Inflammatory macrophage treated with lipopolysaccharide for 4 hours (primary cell): ENCODE data around the gene RAPSN.
A peak's percentile ranks its signal among the peaks of the same experiment; 100 is the strongest.

Source experiments
- DNase-seq: peaks from one replicate; pipeline ENCODE4 v3.0.0-alpha.2; 2020

The RAPSN gene

DNA sequence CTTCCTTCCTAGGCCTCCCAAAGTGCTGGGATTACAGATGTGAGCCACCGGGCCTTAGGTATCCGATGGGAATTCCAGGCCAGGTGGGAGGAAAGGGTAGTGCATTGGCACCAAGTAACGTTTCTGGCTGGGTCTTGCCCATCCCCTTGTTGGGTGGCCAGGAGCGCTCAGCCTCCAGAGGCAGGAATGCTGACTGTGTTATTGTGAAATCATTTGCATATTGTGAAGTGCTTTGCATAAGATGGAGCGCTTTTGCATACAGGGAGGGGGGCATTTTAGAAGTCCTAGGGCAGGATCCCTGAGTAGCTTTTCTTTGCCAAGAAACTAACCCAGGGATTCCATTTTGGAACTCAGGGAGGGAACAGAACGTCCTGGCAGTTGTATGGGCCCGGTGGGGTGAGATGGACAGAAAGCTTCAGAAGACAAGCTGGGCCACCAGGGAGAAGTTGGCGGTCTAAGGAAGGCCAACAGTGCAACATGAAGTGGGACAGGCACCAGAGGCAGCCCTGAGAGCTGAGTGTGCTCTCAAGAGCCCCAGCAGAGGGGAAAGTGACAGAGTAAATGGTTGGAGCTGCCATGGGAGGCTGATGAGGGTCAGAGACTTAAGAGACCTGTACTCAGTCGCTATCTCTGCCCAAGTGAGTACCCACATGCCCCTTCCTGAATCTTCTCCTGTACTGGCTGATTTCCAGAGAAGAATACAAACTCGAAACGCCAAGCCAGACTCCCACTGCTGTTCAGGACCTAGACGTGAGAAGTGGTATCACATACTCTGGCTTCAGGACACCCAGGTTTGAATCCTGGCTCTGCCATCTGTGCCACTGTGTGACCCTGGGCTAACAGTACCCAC is 41.8 kb downstream of the RAPSN start:
- peak; percentile 91 for DNase-seq

DNA sequence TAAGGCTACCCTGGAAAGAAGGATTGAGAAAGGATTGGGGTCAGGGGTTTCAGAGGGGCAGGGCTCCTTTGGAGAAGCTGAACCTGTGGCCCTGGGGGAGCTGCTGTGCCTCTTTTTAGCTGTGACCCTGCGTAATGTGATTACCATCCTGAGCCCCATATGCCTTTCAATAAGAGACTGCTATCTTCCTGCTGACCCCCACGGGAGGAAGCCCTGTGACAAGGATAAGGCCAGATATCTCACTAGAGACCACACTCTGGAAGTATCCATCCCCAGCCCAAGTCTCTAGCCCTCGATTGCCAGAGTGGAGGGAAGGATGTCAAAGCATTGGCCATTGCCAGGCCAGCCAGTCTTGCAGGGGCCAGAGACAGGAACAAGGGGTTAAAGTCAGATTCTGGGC is 45.4 kb downstream of the RAPSN start:
- no peak for DNase-seq

DNA sequence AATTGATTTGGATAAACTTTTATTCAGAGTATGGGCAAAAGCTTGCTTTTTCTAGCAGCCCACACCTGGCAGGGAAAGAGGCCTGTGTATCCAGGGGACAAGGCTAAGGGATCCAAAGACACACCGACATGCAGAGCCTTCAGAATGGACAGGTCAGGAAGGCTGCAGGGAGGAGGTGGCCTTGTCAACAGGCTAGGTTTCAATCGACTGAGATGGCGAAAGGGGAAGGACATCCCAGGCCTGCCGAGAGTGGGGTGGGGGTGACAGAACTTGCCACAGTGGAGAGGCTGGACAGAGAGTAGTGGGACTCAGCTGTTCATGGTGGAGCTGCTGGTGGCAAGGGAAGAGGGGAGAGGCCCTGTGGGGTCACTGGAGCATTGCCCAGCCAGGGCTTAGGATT is 45.8 kb downstream of the RAPSN start:
- DNase-seq: no peak

DNA sequence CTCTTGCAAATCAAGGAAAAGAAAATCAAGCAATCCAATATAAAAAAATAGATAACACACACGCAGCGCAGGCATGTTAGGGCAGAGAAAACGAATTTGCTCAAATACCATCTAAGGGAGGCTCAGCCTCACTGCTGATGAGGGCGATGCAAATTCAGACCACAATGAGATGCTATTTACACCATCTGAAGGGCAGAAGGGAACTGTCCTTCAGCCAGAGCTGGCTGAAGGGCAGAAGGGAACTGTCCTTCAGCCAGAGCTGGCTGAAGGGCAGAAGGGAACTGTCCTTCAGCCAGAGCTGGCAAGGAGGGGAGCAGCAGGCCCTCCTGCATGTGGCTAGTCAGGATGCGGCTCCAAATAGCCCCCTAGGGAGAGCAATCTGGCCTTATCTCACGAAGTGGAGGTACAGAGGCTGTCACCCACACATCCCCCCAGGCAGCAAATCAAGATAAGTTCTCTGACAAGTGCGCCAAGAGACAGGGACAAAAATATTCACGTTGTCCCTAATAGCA is 48.1 kb downstream of the RAPSN start:
- no peak for DNase-seq

DNA sequence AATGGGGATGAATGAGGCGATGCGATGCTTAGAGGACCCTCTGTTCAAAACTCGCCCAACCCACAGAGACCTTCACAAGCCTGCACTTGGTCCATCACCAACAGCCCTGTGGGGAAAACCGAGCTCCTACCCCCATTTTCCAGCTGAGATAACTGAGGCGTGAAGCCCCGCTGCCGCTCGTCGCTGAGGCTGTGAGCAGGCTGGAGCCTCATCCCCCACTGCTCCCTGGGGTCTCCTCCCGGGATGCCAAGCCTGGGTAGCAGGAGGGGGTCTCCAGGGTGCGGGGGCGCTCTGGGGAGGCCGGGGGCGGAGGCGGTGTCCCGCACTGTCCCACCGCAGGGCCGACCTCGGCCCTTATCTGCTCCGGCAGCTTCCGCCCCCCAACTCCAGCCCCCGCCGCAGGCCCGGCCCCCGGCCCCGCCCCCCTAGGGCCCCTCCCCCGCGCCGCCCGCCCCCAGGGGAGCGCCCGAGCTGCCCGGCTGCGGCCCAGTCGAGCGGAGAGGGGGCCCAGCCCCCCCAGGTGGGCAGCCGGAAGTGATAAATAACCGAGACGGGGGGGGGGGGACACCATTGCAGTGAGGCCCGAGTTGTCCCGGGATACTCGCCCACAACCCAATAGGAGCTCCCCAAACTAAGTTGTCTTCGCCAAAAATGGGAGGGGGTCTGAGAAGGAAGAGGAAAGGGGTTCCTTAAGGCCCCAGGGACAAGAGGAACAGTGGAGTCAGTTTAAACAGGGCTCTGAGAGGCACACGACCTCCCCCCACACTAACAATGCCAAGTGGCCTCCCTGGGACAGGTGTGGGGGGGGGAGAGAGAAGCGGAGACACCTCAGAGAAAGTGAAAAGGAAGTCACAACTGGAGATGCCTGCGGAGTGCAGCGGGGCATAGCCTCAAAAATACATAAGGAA is 48.8 kb downstream of the RAPSN start:
- DNase-seq: no peak

DNA sequence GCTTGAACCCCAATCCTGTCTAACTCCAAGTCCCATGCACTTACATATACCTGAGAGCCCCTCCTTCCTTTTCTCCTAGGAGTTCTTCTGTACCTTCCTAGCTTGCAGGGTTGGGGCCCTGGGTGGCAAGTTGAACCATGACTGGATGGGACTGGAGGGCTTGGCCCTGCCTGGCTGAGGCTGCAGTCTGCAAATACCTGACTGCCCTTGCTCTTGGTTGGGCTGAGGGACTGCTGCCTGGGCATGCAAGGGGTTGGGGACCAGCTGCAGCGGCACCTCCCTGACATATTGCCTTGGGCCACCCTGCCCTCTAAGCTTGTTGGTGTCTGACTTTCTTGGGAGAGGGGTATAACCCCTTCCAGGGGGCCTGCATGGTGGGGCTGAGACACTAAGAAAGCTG is 50.4 kb downstream of the RAPSN start:
- no peak for DNase-seq

DNA sequence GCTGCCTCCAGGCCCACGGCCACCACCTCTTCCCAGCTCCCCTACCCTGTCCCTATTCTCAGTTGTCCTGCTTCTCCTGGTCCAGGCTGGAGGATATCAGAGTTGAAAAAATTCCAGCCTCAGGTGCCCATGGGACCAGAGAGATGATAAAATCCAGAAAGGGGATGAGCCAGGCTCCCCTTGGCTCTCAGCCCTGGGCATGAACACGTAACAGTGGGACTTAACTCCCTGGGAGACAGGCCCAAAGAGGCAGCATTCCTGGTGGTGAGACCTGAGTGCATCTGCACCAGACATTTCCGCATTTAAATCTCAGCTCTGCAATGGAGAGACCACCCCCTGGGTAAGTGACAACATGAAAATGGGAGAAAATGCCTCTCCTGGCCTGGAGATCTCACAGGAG is 50.9 kb downstream of the RAPSN start:
- no peak for DNase-seq

DNA sequence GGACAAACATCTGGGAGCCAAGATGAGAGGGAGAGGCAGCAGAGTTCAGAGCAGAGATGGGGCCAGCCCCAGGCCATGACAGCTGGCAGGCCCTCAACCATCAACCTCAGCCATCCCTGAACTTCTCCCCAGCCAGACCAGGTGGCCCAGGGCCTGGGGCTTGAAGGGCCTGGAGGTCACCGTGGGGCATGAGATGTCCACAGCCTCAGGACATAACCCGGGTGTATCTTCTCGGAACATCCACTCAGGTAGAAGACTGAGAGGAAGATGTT is 53.0 kb downstream of the RAPSN start:
- no peak for DNase-seq

DNA sequence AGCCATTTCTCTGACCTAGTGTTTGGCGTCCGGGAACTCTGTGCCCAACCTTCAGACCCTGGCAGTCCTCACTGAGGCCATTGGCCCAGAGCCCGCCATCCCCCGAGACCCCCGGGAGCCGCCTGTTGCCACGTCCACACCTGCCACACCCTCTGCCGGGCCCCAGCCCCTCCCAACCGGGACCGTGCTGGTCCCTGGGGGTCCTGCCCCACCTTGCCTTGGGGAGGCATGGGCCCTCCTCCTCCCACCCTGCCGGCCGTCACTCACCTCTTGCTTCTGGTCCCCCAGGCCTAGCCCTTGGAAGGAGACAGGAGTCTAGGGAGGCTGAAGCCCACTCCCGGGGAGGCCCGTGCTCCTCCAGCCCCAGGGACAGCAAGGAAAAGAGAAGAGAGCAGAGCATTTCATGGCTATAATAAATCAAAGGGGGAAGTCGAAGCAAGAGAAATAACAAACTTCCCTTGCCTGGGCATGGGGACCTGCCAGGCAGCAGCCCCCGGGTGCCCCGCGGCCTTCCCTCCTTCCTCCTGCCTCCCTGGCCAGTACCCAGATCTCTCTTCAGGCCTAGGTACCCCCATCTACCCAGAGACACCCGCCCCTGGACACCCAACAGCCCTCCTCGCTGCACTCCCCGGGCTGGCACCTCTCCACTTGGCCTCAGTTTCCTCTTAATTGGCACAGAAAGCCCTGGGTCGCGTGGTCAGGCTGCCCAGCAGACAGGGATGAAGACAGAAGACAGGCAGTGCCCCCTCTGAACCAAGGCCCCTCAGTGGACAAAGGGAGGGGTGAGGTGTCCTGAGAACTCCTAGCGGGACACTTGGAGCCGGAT is 53.5 kb downstream of the RAPSN start:
- DNase-seq: no peak

DNA sequence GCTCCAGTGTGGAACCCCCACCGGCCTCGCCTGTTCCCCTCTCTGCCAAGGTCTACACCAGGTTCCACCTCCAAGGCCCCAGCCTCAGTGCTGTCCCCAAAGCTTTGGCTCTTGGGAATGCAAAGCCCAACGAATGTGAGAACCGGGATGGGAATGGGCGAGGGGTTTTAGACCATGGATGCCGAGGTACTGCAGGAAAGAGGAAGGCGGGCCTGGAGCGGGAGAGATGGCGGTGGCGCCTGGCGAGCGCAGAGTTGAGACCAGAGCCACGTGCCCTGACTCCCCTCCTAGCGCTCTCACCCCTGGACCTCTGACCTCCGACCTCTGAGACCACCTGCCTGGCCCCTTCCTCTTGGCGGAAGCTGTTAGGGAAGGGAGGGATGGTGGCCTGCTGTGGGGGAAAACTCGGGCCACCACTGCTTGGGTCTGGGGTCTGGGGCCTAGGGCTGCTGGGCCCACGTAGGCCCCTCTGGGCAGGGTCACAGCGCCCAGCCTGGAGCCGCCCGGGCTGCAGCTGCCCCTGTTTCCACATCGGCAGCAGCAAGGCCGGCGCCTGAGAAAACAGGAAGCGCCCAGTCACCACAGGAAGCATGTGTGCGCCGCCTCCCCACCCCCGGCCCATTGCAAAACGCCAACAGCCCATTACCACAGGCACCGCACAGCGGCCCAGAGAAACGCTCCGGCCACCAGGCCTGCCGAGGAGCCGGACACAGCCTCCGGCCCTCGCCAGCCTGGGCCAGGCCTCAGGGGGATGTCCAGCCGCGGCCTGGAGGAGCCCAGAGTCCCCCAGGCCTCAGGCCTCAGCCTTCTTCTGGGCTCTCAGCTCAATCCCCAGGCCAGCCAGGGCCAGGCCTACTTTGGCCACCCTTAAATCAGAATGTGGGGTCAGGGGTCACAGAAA is 54.4 kb downstream of the RAPSN start:
- DNase-seq: peak; percentile 96

DNA sequence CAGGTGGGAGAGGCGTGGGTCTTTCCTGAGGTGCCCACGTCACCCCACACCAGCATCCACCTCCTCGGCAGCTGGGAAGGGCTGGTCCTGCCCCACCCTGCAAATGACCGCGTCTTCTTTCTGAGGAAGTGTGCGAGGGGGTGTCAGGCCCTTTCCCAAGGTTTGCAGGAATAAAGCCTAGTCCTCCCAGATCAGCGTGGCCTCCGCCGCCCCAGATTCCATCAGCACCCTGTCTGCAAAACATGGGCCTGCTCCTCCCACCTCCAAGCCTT is 55.0 kb downstream of the RAPSN start:
- DNase-seq: peak; percentile 79

DNA sequence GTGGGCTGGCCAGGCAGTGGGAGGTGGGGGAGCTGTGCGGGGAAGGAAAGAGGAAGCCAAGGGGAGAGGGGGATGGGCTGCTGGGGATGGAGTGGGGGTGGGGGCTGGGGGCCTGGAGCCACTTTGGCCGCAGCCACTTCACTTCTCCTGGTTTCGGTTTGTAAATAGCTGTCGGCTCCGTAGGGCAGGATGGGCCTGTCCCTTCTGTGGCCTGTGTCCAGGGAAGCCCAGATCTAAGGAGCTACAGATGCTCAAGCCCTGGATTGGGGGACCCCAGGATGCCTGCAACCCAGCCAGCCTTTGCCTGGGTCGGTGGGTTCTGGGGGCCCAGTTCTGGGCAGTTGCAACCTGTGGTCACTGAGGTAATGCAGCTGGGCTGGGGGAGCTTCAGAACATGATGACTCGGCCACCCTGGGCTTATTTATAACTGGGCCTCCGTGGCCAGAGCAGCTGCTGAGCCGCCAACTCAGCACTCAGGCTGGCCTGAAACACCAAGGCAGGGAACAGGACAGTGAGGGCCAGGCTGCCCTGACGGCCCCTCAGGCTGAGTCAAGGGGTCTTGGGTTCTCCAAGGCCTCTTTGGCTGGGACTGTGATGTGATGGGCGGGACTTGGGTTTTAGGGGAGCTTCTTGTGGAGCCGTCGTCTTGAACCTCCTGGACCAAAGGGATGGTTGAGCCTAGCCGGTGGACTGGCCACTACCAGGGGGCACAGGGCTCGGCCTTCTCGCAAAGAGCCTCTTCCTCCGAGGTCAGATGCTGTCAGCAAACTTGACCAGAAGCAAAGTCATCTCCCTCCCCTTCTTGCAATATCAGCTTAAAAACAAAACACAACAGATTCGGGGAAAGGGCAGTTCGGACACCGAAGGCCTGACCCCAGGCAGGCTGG is 55.5 kb downstream of the RAPSN start:
- peak; percentile 75 for DNase-seq

DNA sequence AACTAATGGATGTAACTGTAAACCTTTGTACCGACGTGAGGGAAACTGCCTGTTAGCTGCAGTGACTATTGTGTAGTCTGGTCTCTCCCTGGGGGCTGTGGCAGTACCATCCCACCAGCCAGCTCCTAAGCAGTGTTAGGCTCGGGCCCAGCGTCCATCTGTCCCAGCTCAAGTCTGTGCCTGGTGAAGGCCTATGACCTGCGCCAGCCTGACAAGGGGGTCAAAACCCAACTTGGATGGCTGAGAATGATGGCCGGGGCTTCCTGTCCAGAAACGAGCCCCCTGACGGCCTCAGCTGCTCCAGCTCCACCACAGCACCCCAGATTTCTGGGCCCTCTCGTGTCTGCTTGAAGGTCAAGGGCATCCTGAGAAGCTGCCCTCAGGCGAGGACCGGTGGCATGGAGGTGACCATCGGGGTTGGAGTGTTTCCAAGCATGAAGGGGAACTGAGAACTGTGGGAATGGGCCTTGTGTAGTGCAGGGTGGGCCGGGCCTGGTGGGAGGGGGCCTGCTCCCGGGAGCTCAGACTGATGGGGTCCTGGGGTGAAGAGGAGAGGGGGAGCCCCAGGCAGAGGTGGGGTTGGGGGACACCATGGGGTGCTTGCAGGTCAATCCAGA is 56.3 kb downstream of the RAPSN start:
- no peak for DNase-seq

DNA sequence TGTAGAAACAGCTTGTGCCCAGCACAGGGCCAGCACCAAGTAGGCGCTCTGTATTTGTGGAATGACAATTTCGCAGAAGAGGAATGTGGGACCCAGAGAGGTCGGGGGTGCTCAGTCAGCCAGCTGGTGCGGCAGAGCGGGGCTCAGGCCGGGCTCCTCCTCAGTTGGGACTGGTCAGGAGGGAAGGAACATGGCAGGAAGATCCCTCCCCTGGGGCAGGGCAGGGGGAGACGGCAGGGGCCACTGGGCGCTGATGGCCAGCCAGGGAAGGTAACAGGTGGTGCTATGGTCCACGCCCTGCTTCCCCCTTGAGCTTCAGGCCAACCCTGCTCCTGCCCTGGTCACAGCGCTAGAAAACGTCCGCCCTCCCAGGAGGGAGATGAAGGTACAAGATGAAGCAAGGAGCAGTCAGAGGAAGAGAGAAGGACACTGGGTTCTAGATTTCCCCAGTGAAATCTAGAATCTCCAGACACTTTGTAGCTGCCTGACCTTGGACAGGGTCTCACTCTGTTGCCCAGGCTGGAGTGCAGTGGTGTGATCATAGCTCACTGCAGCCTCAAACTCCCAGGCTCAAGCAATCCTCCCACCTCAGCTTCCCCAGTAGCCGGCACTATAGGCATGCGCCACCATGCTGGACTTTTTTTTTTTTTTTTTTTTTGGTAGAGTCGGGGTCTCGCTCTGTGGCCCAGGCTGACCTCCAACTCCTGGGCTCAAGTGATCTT is 57.1 kb downstream of the RAPSN start:
- DNase-seq: no peak

DNA sequence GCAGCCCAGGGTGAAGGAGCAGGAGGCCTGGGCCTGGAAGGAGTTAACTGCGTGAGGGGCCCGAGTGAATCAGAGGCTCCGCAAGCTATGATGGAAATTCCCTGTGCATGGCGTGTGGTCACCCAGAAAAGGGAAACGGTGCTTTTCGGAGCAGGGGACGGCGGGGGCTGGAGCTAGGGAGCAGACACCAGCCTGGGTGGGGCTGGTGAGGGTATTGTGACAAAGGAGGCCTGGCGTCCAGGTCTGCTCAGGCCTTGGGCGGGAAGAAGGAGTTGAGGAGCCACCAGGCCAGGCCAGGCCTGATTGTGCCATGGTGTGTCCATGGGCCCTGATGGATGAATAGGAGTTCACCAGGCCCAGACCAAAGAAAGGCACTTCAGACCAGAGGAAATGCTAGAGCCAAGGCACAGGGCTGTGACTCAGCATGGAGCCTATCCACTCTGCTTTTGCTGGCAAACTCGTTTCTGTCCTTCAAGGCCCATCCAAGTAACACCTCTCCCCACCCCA is 57.8 kb downstream of the RAPSN start:
- DNase-seq: peak; percentile 98

DNA sequence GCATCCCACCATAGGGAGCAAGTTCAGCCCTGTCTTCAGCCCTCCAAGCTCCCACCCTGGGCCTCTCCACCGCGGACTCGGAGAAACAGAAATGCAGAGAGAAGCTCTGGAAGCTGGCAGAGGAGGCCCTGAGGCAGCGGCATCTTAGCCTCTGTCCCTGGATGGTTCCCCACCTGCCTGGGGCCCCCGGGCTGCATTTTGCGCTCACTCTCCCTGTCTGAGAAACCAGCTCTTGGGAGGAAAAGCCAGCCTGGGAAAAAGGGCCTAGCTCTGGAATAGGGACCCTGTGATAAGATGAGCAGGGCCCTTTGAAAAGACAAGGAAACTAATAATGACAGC is 58.5 kb downstream of the RAPSN start:
- no peak for DNase-seq

DNA sequence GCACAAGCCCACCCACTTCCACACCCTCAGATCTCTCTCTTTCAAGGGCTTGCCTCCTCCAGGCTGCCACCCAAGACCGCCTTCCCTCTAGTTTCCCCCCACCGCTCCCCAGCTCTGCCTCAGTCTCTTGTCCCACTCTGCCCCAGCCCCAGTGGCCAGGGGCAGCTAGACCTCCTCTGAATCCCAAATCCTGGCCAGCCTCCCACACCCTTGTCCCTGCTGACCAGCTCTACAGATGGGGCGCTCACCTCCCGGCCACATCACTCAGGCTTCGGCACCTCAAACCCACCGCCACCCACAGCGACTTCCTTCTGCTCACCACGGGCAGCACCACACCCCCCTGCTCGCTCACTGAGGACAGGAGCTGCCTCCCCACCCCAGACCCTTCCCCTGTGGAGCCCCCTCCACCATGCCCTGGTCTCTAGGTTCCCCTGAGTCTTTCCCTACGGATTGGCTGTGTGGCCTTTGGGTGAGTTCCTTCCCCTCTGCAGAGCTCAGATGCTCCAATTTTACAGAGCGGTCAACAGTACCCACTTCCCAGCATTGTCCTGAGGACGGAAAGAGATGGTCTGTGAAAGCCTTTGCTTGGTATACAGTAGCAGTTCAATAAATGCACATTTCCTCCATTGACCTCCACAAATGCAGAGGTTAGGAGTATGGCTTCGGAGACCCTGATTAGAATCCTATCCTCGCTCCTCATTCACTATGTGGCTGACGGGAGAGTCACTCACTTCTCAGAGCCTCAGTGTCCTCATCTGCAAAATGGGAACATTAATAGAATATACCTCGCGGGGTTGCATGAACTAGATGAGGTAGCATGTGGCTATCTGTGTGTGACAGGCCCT is 59.1 kb downstream of the RAPSN start:
- no peak for DNase-seq

DNA sequence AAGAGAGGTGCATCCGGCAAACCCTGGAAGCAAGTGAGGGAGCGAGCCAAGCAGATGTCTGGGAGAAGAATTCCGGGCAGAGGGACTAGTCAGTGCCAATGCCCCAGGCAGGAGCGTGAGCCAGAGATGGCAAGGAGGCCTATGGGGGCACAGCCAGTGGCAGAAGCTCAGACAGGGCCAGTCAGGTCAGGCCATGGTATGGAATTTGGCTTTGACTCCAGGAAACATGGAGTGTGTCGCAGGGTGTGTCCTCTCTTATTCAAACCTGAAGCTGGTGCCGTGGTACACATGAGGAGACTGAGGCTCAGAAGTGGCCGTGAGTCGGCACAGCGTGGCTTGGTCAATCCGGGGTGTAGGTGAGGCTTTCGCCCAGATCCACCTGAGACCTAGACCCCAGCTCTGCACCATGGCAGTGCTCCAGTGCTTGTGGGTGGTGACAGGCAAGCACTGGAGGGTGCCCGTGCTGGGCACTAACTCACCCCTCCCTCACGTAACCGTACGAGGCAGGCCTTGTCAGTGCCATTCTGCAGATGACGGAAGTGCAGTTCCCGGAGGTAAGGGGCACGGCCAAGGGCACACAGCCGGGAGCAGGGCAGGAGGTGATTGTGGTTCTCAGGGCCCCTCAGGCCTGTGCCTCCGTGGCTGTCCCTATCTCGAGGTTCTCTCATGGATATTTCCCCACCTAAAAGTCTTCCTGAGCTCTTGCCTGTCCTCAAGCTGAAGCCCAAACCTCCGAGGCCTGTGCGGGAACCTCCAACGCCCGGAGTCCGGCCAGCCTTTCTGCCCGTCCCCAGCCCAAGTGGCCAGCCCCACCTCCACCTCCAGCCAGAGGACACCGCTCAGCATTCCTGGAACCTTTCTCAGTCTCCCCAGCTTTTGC is 60.0 kb downstream of the RAPSN start:
- no peak for DNase-seq
